Neutrophil (primary cell): Measurements from ENCODE around the gene DNAH9.

Source experiments
- H3K27ac ChIP-seq: fragments of 200-600 bp; sonication (generic); 2 replicates; pipeline ENCODE4 v1.5.1; 2016; ENCODE audit warnings: mild to moderate bottlenecking, moderate library complexity
- H3K27me3 ChIP-seq: fragments of 200-600 bp; sonication (generic); 2 replicates; pipeline ENCODE4 v1.6.0; 2016; ENCODE audit warnings: mild to moderate bottlenecking
- H3K36me3 ChIP-seq: fragments of 200-600 bp; sonication (generic); 2 replicates; pipeline ENCODE4 v1.5.1; 2017
- H3K4me1 ChIP-seq, 2 experiments: fragments of 200-600 bp in 1 of 2; sonication (generic) in 1 of 2; 1 replicate in 1 of 2; 2 replicates in 1 of 2; pipeline versions ENCODE4 v1.5.1 to v1.6.1; 2013 to 2016; ENCODE audit warnings: low read depth in 1 of 2, low read length in 1 of 2, mild to moderate bottlenecking in 1 of 2, moderate library complexity in 1 of 2; ENCODE audit not compliant: control insufficient read depth in 1 of 2, insufficient read depth in 1 of 2
- H3K4me3 ChIP-seq, 2 experiments: fragments of 200-600 bp in 1 of 2; sonication (generic) in 1 of 2; 1 replicate in 1 of 2; 2 replicates in 1 of 2; pipeline ENCODE4 v1.5.1; 2013 to 2016; ENCODE audit warnings: low read depth in 1 of 2, low read length in 1 of 2, mild to moderate bottlenecking in 1 of 2, moderate library complexity in 1 of 2
- H3K9me3 ChIP-seq: fragments of 200-600 bp; sonication (generic); 2 replicates; pipeline ENCODE4 v1.5.1; 2016
- TF ChIP-seq, protein P1 (sequence below): fragments of 200-600 bp; sonication (generic); IDR thresholded peaks from 2 replicates; pipeline ENCODE4 v1.5.1; 2016; ENCODE audit warnings: antibody characterized with exemption

The DNAH9 gene

DNA sequence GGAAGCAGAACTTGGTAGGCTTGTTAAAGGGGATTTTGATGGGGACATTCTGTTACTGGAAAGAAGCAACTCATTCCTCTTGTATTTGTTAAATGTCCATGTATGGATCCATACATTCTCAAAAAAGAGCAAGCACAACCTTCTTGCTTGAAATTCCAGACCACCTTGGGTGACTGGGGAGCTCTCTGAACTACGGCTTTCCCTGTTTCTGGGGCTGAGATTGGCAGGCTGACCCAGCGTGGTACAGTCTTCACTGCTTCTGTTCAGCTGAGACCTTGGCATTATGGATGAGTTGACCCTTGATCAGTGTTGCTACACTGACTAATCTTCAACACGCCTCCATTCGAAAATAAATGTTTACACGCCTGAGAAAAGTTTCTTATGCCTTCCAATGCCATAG lies 38.5 kb downstream of the DNAH9 start:
- Histone ChIP-seq H3K27me3 (no peaks in the 10 kb centered on the region), H3K4me3 (no peak overlapping the region), H3K4me1 (no peaks in the 10 kb centered on the region), H3K36me3 (no peaks in the 10 kb centered on the region), H3K9me3 (no peaks in the 10 kb centered on the region), H3K27ac (no peak overlapping the region)
- TF ChIP-seq, protein P1, sequence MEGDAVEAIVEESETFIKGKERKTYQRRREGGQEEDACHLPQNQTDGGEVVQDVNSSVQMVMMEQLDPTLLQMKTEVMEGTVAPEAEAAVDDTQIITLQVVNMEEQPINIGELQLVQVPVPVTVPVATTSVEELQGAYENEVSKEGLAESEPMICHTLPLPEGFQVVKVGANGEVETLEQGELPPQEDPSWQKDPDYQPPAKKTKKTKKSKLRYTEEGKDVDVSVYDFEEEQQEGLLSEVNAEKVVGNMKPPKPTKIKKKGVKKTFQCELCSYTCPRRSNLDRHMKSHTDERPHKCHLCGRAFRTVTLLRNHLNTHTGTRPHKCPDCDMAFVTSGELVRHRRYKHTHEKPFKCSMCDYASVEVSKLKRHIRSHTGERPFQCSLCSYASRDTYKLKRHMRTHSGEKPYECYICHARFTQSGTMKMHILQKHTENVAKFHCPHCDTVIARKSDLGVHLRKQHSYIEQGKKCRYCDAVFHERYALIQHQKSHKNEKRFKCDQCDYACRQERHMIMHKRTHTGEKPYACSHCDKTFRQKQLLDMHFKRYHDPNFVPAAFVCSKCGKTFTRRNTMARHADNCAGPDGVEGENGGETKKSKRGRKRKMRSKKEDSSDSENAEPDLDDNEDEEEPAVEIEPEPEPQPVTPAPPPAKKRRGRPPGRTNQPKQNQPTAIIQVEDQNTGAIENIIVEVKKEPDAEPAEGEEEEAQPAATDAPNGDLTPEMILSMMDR: no peak

DNA sequence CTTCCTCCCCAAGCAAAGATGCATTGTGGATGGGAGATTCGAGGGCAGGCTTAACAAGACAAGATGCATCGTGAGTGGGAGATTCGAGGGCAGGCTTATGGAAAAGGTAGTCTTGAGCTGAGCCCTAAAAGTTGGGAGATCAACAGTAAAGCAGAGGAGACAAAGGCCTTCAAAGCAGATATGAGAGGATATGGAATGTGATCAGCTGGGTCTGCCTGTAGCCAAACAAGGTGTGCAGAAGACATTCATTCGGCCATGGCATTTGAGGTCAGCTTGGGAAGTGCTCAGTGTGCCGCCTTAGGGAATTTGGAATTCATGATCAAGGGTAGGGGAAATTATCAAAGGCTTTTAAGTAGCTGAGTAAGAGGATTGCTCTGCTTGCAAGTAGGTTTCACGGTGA lies 39.5 kb downstream of the DNAH9 start:
- no peaks in the 10 kb centered on the region for H3K4me1 ChIP-seq
- no peak overlapping the region for H3K4me3 ChIP-seq
- no peaks in the 10 kb centered on the region for H3K36me3 ChIP-seq
- no peaks in the 10 kb centered on the region for H3K27me3 ChIP-seq
- H3K9me3 ChIP-seq: no peaks in the 10 kb centered on the region
- H3K27ac ChIP-seq: no peak overlapping the region
- TF ChIP-seq, protein P1: no peak

DNA sequence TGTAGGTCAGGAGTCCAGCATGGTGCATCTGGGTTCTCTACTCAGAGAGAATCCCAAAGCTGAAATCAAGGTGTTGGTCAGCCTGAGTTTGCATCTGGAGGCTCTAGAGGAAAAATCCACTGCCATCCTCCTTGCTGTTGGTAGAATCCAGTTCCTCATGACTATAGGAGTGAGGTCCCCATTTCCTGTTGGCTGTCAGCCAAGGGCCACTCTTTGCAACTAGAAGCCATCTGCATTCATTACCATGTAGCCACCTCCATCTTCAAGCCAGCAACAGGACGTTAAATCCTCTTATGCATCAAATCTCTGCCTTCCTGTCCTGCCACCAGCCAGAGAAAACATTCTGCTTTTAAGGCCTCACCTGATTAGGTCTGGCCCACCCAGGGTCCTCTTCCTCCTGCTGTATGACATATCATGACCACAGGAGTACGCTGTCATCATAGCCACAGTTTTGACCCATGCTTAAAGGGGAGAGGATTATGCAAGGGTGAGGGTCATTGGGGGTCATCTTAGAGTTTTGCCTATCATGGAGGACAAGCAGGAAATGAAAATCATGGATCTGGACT lies 40.5 kb downstream of the DNAH9 start:
- no peaks in the 10 kb centered on the region for H3K4me1 ChIP-seq
- no peaks in the 10 kb centered on the region for H3K9me3 ChIP-seq
- H3K4me3 ChIP-seq: no peak overlapping the region
- H3K27me3 ChIP-seq: no peaks in the 10 kb centered on the region
- TF ChIP-seq, protein P1: no peak
- no peaks in the 10 kb centered on the region for H3K36me3 ChIP-seq
- no peak overlapping the region for H3K27ac ChIP-seq

DNA sequence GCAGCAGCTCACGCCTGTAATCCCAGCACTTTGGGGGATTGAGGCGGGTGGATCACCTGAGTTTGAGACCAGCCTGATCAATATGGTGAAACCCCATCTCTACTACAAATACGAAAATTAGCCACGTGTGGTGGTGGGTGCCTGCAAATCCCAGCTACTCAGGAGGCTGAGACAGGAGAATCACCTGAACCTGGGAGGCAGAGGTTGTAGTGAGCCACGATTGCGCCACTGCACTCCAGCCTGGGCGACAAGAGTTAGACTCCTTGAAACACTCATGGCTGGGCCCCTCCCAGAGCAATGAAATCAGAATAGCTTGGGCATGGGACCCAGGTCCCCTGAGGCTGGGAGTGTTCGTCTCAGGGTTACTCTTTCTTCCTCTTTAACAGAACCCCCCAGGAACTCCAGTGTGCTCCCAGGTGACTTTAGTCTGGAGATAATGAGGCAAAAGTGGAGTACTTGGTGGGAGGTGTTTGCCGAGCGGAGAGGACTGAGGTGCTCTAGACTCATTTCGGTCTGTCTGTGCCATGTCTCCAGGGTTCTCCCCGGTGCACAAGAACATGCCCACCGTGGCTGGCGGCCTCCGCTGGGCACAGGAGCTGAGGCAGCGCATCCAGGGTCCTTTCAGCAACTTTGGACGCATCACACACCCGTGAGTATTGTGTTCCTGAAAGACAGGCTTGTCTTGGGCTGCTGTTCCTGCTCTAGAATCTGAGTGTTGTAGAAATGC lies 41.6 kb downstream of the DNAH9 start:
- H3K9me3 ChIP-seq: no peaks in the 10 kb centered on the region
- no peak overlapping the region for H3K4me3 ChIP-seq
- no peak overlapping the region for H3K27ac ChIP-seq
- H3K4me1 ChIP-seq: no peaks in the 10 kb centered on the region
- H3K36me3 ChIP-seq: no peaks in the 10 kb centered on the region
- H3K27me3 ChIP-seq: no peaks in the 10 kb centered on the region
- TF ChIP-seq, protein P1: no peak

DNA sequence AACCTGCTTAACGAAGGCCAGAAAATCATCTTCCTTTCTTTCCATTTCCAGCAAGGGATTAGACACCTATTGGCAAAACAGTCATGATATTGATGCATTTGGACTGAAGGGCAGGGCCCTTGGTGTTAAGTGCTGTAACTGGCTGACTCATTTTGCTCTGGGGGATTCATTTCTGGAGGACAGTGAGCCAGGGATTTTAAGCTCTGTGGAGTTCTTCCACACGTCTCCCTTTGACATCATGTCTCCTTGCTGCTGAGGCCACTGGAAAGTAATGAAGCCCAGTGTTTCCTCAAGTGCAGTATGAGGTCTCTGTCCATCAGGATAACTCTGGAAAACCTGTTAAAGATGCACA lies 42.2 kb downstream of the DNAH9 start:
- H3K36me3 ChIP-seq: no peaks in the 10 kb centered on the region
- no peak overlapping the region for H3K4me3 ChIP-seq
- H3K27ac ChIP-seq: no peak overlapping the region
- TF ChIP-seq, protein P1: no peak
- no peaks in the 10 kb centered on the region for H3K9me3 ChIP-seq
- no peaks in the 10 kb centered on the region for H3K27me3 ChIP-seq
- no peaks in the 10 kb centered on the region for H3K4me1 ChIP-seq
